GM12892 (cell line): ENCODE results near the gene C1R.

Experiments
- POLR2A ChIP-seq: IDR thresholded peaks from 2 replicates; pipeline ENCODE4 v1.6.1; 2011; ENCODE audit warnings: low read depth, low read length, control low read depth
- POLR2AphosphoS5 ChIP-seq: IDR thresholded peaks from 2 replicates; pipeline ENCODE4 v1.6.1; 2011; ENCODE audit warnings: low read depth, low read length, control low read depth

DNA sequence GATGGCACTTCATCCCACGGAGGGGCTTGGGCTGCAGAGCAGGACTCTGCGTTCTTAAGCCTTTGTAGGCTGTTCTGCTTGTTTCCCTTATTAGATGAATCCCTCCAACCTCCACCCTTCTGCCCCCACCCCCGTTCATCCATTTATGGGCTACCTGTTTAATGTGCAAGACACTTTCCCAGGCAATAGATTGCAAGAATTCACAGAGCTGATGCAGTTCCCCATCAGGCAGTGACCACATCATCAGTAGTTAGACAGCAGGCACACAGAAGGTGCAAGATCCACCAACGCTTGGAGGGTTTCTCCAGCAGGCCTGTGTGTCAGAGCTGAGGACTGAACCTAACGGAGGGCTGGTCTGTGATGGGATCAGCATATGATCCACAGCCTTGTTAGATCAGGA lies 1.2 kb upstream of the C1R start:
- no peak for TF ChIP-seq POLR2A
- no peak for TF ChIP-seq POLR2AphosphoS5
